Osteoblast (primary cell): Measurements from ENCODE around the gene HMCES. TPM values are rescaled to one million over a fixed set of nuclear protein-coding genes. Genes with fewer than 3 reads are reported as not detected.
A peak's percentile ranks its signal among the peaks of the same experiment; 100 is the strongest.

ENCODE experiments used
- DNase-seq: peaks from one replicate; pipeline ENCODE4 v3.0.0; 2011; ENCODE audit warnings: low spot score, mixed read lengths; ENCODE audit not compliant: insufficient read length; ENCODE audit errors: missing footprints
- H2AFZ ChIP-seq: 2 replicates; pipeline ENCODE4 v1.6.0; 2011; ENCODE audit warnings: mild to moderate bottlenecking, low read length
- H3K27ac ChIP-seq: 2 replicates; pipeline ENCODE4 v1.5.1; 2011; ENCODE audit warnings: mild to moderate bottlenecking, low read depth, low read length, moderate library complexity
- H3K27me3 ChIP-seq: 2 replicates; pipeline ENCODE4 v1.6.0; 2012; ENCODE audit warnings: mild to moderate bottlenecking, control low read depth, inconsistent platforms, low read length, moderate library complexity; ENCODE audit not compliant: insufficient read depth
- H3K36me3 ChIP-seq: 2 replicates; pipeline ENCODE4 v1.5.1; 2011; ENCODE audit warnings: mild to moderate bottlenecking, low read length, control low read depth, moderate library complexity; ENCODE audit not compliant: insufficient read depth
- H3K4me1 ChIP-seq: 2 replicates; pipeline ENCODE4 v1.5.1; 2011; ENCODE audit warnings: mild to moderate bottlenecking, low read length, control low read depth, moderate library complexity; ENCODE audit not compliant: insufficient read depth
- H3K4me2 ChIP-seq: 2 replicates; pipeline ENCODE4 v1.6.0; 2011; ENCODE audit warnings: mild to moderate bottlenecking, low read length; ENCODE audit not compliant: insufficient read depth
- H3K4me3 ChIP-seq: fragments of 200-600 bp; sonication (generic); 3 replicates; pipeline ENCODE4 v1.5.1; 2012; ENCODE audit warnings: mild to moderate bottlenecking, low read length, inconsistent platforms; ENCODE audit not compliant: insufficient read depth
- H3K79me2 ChIP-seq: 2 replicates; pipeline ENCODE4 v1.6.0; 2012; ENCODE audit warnings: mild to moderate bottlenecking, low read length, control low read depth, inconsistent platforms; ENCODE audit not compliant: insufficient read depth
- H3K9me3 ChIP-seq: 2 replicates; pipeline ENCODE4 v1.5.1; 2011; ENCODE audit warnings: low read depth, low read length, control low read depth
- H4K20me1 ChIP-seq: 2 replicates; pipeline ENCODE4 v1.6.0; 2012; ENCODE audit warnings: mild to moderate bottlenecking, low read length, control low read depth; ENCODE audit not compliant: insufficient read depth
- total RNA-seq: library from RNA; depleted of rRNA; stranded (reverse); fragments of >200 nt; gene quantifications from 2 replicates; pipeline ENCODE4 v1.2.3, GENCODE V29; 2012
- TF ChIP-seq, protein P1 (sequence below): IDR thresholded peaks from 2 replicates; pipeline ENCODE4 v1.5.1; 2011; ENCODE audit warnings: mild to moderate bottlenecking, low read depth, low read length, moderate library complexity; ENCODE audit errors: extremely low read depth

HMCES gene
- total RNA-seq, 1 donor = 10.5 TPM

DNA sequence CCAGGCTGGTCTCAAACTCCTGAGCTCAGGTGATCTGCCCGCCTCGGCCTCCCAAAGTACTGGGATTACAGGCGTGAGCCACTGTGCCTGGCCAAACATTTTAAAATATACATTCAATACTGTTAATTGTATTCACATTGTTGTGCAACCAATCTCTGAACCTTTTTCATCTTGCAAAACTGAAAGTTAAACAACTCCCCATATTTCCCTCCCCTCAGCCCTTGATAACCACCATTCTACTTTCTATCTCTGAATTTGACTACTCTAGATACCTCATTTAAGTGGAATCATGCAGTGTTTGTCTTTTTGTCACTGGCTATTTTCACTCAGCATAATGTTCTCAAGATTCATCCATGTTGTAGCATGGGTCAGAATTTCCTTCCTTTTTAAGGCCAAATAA lies 30.0 kb downstream of the HMCES start:
- Histone ChIP-seq H2AFZ (no peak overlapping the region), H3K4me1 (peaks cover 9% of the 10 kb centered on the region), H4K20me1 (peaks cover 4% of the 10 kb centered on the region), H3K79me2 (no peaks in the 10 kb centered on the region), H3K4me3 (no peak overlapping the region), H3K36me3 (no peaks in the 10 kb centered on the region), H3K4me2 (no peak overlapping the region), H3K27ac (no peak overlapping the region), H3K27me3 (no peaks in the 10 kb centered on the region), H3K9me3 (no peaks in the 10 kb centered on the region)
- TF ChIP-seq, protein P1, sequence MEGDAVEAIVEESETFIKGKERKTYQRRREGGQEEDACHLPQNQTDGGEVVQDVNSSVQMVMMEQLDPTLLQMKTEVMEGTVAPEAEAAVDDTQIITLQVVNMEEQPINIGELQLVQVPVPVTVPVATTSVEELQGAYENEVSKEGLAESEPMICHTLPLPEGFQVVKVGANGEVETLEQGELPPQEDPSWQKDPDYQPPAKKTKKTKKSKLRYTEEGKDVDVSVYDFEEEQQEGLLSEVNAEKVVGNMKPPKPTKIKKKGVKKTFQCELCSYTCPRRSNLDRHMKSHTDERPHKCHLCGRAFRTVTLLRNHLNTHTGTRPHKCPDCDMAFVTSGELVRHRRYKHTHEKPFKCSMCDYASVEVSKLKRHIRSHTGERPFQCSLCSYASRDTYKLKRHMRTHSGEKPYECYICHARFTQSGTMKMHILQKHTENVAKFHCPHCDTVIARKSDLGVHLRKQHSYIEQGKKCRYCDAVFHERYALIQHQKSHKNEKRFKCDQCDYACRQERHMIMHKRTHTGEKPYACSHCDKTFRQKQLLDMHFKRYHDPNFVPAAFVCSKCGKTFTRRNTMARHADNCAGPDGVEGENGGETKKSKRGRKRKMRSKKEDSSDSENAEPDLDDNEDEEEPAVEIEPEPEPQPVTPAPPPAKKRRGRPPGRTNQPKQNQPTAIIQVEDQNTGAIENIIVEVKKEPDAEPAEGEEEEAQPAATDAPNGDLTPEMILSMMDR = no peak
- no peak for DNase-seq

DNA sequence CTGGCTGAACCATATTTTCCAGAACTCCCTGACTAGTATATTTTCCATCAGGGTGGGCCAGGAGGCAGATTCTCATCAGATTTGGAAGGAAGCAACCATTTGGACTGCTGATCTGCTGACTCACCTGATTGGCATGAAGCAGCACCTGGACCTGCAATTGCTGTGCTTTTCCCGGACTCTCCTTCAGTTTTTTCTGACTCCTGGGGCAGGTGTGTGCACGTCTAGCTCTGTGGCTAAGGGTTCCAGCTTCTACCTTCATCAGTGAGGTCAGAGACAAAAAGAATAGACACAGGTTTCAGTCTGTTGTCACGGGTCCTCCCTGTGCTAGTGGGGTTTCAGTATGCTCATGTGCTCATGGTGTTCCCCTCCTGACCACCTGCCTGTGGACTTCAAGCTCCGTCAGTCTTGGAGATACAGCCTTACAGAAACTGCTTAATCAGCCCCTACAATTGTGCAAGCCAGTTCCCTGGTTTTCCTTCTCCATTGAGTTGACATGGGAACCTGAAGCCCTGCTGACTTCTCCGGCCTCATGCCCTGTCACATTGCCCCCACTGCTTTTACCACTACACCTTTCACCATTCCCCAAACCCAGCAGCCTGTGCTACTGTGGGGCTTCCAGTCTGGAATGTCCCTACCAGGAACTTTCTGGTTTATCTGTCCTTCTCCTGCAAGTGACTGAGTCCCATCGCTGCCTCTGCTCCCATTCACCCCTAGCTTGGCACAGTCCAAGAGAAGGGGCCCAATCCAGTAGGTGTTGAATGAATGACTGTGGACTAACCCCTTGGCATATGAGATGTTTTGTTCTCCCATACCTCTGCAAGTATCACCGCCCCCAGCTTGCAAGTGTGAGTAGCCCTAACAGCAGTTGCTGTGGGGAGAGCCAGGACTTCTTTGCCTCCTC lies 31.7 kb downstream of the HMCES start:
- Histone ChIP-seq H4K20me1 (peaks cover 4% of the 10 kb centered on the region), H3K4me3 (no peak overlapping the region), H3K36me3 (no peaks in the 10 kb centered on the region), H3K79me2 (no peaks in the 10 kb centered on the region), H3K4me1 (peaks cover 17% of the 10 kb centered on the region), H3K27ac (no peak overlapping the region), H3K4me2 (no peak overlapping the region), H3K27me3 (no peaks in the 10 kb centered on the region), H3K9me3 (no peaks in the 10 kb centered on the region), H2AFZ (no peak overlapping the region)
- DNase-seq = peak; percentile 70
- TF ChIP-seq, protein P1 = no peak

DNA sequence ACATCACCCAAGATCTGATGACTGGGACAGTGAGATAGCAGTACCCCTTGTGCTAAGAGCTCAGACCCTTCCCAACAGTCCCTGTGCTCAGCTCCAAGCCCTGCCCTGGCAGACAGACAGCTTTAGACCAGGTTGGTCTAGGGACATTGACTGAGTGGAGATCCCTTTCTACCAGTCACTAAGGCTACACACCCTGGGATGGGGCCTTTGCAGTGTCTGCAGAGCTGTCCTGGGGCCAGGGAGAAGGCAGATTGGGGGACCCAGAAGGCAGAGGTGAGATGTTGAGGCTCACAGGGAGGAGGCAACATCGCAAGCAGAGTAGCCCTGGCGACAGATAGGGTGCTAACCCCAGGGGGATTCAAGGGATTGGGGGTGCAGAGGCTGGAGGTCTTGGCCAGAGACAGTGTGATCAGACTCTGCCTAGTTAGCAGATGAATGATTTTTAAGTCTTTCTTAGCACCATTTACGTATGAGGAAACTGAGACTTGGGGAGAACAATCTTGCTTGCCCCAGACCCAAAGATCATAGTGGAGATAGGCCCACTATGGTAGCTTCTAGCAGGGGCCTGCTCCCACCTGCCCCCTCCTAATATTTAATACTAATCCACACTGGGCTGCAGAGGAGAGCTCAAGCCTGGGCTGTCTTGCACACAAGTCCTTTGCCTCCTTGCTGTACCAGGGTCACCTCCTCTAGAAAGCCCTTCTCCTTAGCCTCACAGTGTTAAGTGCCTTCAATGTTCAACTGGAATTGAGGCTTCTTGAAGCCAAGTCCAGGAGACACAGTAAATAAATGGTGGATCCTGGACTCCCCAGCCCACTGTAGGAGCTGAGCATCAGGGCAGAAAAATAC lies 32.6 kb downstream of the HMCES start:
- Histone ChIP-seq H4K20me1 (peaks cover 4% of the 10 kb centered on the region), H3K36me3 (no peaks in the 10 kb centered on the region), H3K4me3 (no peak overlapping the region), H2AFZ (no peak overlapping the region), H3K4me2 (no peak overlapping the region), H3K27me3 (no peaks in the 10 kb centered on the region), H3K4me1 (peaks cover 12% of the 10 kb centered on the region), H3K79me2 (peaks cover 3% of the 10 kb centered on the region), H3K9me3 (no peaks in the 10 kb centered on the region), H3K27ac (no peak overlapping the region)
- peak; percentile 53 for DNase-seq
- TF ChIP-seq, protein P1 = no peak
